Stimulated activated CD4-positive, alpha-beta T cell treated with anti-CD3 and anti-CD28 coated beads, TNF-alpha, amount 100 ng/mL, for 24 hours (primary cell): Measurements from ENCODE around the gene SRCIN1.
"Not testable (repeated sequence)": the region's sequence is repeated elsewhere in the genome, so short reads cannot be mapped to it uniquely, and the experiment has no call there.

Experiments
- DNase-seq, 3 experiments: peaks; one replicate each; pipeline ENCODE4 v3.0.0-alpha.2; 2020; ENCODE audit warnings: low read depth in 3 of 3

The SRCIN1 gene, protein sequence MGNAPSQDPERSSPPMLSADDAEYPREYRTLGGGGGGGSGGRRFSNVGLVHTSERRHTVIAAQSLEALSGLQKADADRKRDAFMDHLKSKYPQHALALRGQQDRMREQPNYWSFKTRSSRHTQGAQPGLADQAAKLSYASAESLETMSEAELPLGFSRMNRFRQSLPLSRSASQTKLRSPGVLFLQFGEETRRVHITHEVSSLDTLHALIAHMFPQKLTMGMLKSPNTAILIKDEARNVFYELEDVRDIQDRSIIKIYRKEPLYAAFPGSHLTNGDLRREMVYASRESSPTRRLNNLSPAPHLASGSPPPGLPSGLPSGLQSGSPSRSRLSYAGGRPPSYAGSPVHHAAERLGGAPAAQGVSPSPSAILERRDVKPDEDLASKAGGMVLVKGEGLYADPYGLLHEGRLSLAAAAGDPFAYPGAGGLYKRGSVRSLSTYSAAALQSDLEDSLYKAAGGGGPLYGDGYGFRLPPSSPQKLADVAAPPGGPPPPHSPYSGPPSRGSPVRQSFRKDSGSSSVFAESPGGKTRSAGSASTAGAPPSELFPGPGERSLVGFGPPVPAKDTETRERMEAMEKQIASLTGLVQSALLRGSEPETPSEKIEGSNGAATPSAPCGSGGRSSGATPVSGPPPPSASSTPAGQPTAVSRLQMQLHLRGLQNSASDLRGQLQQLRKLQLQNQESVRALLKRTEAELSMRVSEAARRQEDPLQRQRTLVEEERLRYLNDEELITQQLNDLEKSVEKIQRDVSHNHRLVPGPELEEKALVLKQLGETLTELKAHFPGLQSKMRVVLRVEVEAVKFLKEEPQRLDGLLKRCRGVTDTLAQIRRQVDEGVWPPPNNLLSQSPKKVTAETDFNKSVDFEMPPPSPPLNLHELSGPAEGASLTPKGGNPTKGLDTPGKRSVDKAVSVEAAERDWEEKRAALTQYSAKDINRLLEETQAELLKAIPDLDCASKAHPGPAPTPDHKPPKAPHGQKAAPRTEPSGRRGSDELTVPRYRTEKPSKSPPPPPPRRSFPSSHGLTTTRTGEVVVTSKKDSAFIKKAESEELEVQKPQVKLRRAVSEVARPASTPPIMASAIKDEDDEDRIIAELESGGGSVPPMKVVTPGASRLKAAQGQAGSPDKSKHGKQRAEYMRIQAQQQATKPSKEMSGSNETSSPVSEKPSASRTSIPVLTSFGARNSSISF

DNA sequence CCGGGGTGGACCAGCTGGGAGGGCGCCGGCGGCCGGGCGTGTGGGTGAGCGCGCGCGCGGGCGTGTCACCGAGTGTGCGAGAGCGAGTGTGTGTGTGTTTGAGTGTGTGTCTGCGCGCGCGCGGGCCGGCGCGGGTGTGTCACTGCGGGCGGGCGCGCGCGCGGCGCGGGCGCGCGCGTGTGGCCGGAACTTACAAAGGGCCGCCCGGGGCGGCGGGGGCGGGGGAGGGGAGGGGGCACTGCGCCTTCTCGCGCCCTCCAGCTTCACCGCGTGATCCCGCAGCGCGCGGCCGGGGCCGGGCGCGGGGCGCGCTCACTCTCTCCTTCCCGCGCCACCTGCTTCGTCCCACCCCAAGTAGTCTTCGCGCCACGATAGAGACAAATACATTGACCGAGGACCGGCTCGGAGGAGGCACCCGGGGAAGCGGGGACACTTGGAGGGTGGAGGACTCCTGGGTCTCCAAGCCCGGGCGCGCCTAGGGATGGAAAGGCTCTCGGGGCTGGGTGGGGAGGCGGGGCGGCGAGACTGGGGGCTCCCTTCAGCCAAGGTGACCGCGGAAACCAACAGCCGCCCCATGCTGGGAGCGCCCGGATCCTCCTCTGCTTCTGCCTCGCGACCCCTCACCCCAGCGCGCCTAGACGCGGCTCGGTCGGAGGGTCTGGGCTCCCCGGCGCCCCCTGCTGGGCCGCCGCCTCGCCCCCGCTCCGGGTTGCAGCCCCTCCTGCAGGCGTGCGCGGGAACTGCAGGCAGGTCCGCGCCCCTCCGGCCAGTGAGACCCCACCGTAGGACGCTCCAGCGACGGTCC, at the start of gene SRCIN1:
SRCIN1 (minus strand) TSS at position 112 of the 805 bp plus-strand sequence. CDS start 247 bp downstream, outside the sequence.
- peak in 2 of 3 experiments; percentile 23 to 62 for DNase-seq

DNA sequence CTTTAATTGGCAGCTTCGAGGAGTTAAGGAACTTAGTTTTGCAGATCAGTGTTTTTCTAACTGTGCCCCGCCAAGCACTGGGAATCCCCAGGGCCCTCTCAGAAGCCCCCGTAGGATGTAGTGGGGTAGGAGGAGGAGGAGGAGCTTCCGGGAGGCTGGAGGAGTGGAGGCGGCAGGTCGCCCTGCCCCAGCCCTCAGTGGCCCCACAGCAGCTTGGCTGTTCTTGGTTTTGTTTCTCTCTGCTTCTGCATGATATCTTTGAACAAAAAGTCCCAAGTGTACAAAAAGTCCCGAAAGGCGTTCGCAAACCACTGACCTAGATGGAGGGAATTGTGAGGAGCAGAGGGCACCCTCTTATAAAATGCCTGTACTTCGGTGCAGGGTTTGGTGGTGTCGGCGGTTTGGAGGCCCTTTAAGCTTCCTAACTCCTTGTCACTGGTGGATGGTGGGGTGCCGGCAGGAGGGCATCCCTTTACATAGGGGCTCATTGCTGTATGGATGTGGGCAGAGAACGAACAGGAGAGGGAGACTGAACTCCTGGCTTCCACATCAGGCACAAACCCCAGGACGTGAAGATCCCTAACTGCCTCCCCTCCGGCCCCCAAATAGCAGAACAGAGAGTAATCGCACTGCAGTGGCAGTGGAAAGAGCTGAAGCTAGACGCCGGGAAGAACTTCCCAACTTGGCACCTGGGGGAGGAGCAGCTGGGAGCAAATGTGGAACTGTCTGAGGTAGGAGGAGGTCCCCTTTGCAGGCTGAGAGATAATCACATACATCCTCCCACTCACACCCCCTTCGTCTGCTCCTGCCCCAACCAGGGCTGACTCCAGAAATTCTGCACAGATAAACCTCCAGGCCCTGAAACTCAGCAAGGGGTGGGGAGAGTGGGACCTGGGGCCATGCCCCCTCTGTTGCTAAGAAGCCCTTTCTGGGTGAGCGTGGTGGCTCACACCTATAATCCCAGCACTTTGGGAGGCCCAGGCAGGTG, 49.0 kb upstream of the SRCIN1 start:
- no peak for DNase-seq

DNA sequence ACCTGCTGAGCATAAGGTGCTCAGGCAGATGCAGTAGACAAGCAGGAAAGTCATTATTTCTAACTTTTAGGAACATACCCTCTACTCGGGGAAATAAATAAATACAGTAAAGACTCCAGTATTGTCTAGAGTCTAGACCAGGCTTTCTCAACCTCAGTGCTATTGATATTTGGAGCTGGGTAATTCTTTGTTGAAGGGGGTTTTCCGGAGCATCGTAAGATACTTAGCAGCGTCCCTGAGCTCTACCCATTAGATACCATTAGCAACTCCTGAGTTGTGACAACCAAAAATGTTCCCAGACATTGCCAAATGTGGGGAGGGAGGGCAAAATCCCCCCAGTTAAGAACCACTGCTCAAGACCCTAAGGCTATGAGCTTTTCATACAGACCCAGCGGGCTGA, 47.9 kb upstream of the SRCIN1 start:
- no peak for DNase-seq

DNA sequence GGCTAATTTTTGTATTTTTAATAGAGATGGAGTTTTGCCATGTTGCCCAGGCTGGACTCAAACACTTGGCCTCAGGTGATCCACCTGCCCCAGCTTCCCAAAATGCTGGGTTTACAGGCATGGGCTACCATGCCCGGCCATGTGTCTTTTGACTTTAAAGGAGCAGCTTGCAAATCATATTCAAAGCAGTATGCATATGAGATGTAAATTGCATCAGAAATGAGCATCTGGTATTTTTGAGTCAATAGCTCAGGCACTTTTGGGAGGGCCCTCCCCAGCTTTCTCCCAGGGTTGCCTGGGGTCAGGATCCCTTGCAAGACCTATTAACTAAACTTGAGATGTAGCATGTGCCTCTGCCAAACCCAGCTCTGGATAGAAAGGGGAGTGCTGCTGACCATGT, 47.5 kb upstream of the SRCIN1 start:
- DNase-seq = no peak

DNA sequence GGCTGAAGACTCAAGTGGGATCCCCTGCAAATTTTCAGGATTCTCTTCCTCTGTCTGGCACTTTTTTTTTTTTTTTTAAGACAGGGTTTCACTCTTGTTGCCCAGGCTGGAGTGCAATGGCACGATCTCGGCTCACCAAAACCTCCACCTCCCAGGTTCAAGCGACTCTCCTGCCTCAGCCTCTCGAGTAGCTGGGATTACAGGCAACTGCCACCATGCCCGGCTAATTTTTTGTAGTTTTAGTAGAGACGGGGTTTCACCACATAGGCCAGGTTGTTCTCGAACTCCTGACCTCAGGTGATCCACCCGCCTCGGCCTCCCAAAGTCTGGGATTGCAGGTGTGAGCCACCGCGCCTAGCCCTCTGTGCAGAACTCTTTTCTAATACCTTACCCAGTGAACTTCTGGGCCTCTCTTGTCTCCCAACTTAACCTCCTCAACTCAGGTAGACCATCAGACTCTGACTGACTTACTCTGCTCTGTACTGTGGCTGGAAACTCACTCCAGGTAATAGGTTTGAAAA, 45.0 kb upstream of the SRCIN1 start:
- DNase-seq = not testable (repeated sequence)

DNA sequence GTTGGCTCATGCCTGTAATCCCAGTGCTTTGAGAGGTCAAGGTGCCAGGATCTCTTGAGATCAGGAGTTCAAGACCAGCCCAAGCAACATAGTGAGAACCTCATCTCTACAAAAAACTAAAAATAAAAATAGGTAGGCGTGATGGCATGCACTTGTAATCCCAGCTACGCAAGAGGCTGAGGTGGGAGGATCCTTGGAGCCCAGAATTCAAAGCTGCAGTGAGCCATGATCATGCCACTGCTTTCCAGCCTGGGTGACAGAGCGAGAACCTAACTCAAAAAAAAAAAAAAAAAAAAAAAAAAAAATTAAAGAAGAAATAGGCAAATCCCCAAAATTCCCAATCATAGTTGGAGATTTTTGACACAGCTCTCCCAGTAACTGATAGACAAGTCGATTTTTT, 32.2 kb upstream of the SRCIN1 start:
- DNase-seq = no peak

DNA sequence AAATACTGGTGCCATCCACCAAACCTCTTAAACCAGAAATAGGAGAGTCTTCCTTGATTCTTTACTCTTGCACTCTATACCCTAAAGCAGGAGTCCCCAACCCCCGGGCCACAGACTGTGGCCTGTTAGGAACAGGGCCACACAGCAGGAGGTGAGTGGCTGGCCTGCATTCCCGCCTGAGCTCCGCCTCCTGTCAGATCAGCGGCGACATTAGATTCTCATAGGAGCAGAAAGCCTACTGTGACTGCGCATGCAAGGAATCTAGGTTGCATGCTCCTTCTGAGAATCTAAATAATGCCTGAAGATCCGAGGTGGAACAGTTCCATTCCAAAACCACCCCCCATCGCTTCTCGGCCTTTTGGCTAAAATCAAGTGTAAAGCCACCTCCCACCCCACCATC, 30.3 kb upstream of the SRCIN1 start:
- DNase-seq = no peak

DNA sequence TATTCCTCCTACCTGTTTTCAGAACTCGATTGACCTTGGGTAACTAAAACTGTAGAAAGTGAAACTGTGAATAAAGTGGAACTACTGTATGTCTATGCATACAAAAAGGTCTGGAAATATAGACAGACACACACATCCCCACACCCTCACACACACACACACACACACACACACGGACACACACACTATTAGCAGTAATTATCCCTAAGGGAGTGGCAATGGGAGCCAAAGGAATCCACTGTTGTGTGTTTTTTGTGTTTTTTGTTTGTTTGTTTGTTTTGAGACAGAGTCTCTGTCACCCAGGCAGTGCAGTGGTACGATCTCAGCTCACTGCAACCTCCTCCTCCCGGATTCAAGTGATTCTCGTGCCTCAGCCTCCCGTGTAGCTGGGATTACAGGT, 26.6 kb upstream of the SRCIN1 start:
- DNase-seq = no peak

DNA sequence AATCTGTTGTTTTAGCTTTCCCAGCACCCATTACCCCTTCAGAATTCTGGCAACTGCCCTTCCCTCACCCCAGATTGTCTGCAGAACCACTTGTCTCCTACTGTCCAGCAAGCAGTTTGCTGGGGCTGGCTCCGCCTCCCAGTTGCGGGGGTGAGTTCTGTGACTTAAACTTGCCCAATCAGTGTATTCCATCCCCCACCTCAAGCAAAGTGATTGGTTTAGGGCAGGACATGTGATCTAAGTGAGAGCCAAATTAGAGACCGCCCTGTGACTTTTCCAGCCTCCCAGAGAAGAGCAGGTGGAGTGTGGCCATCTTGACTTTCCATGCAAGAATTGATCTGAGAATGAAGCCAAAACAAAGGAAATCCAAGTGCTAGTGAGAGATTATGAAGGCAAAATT, 22.7 kb upstream of the SRCIN1 start:
- DNase-seq = no peak

DNA sequence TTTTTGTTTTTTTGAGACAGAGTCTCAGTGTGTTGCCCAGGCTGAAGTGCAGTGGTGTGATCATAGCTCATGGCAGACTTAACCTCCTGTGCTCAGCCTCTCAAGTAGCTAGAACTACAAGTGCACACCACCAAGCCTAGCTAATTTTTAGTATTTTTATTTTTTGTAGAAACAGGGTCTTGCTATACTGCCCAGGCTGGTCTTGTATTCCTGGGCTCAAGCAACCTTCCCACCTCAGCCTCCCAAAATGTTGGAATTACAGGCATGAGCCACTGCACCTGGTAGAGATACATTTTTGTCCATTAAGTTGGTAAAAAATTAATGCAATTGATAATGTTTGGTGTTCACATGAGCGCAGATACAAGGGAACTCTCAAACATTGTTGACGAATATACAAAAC, 22.2 kb upstream of the SRCIN1 start:
- DNase-seq = no peak

DNA sequence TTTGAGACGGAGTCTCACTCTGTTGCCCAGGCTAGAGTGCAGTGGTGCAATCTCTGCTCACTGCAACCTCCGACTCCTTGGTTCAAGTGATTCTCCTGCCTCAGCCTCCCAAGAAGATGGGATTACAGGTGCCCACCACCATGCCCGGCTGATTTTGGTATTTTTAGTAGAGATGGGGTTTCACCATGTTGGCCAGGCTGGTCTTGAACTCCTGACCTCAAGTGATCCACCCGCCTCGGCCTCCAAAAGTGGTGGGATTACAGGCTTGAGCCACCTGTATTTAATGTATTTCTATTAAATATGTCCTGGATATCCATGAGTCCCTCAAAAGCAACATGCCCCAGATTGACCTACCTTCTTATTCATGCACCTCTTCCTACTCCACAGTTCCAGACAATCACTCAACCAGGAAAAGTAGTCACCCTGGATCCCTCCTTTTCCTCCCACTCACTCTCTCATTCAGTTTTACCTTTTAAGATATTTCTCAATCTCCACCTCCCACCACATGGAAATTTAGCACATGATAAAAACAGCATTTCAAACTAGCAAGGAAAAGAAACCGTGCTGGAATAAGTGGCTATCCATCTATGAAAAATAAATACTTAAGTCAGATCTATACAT, 21.0 kb upstream of the SRCIN1 start:
- DNase-seq = not testable (repeated sequence)

DNA sequence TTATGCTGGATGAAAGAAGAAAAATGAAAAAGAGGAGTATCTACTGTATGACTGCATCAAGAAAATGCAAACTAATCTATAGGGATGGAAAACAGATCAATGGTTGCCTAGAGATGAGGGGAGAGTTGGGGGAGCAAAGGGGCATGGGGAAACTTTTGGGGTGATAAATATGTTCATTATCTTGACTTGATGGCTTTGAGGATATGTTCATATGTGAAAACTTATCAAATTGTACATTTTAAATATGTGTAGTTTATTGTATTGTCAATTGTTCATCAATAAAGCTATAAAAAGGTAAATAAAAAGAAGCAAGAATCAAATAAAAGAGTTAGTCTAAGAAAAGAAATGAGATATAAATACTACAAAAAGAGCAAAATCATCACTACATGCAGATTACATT, 19.7 kb upstream of the SRCIN1 start:
- DNase-seq = no peak

DNA sequence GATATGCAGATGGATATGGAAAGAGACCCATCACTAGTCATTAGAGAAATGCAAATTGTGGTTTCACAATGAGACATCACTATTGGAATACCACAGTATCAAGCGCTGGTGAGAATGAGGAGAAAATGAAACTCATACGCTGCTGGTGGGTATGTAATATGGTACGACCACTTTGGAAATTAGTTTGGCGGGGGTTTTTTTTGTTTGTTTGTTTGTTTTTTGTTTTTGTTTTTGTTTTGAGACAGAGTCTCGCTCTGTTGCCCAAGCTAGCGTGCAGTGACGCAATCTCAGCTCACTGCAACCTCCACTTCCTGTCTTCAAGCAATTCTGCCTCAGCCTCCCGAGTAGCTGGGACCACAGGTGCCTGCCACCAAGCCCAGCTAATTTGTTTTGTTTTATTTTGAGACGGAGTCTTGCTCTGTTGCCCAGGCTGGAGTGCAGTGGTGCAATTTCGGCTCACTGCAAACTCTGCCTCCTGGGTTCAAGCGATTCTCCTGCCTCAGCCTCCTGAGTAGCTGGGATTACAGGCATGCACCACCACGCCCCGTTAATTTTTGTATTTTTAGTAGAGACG, 19.1 kb upstream of the SRCIN1 start:
- not testable (repeated sequence) for DNase-seq

DNA sequence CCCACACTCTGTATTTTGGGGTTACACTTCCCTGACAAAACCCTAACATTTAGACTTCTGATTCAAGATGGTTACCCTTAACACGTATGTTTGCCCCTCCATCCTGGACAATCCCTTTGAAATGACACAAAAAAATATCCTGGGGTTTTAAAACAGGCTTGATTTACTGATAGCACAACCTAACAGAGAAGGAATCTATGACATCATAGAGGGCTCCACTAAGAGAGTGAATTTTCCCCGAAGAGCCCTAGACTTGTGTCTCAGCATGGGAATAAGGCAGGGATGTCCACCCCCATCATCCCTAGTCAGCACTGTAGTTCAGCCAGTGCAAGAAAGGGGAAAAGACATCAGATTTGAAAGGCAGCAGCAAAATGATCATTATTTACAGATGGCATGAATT, 15.8 kb upstream of the SRCIN1 start:
- no peak for DNase-seq

DNA sequence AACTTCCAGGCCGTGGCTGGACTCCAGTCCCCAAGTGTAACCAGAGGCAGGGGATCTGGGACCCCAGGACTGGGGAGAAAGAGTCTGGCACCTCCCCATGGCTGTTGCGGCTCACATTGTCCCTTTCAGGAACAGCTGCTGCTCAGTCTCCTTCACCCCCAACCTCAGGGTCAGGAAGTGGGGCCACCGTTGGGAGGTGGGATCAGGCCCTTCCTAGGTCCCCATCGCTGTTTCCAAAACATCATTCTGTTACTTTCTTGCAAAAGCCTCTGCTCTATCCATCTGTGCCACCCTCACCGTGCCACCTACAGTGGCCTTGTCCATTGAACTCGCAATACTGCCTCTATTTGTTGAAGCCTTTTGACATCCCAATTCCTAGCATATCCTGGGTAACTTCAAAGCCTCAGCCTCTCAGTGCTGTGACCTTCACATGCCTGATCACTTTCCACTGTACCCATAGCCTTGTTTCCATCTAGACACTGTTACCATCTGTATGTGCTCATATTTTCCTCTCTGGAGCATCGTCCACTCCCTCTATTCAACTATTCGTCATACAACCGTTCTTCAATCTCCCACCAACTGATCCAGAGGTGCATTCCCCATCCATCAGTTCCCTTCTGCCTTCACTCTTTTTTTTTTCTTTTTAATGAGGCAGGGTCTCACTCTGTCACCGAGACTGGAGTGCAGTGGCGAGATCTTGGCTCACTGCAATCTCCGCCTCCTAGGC, 15.0 kb upstream of the SRCIN1 start:
- no peak for DNase-seq

DNA sequence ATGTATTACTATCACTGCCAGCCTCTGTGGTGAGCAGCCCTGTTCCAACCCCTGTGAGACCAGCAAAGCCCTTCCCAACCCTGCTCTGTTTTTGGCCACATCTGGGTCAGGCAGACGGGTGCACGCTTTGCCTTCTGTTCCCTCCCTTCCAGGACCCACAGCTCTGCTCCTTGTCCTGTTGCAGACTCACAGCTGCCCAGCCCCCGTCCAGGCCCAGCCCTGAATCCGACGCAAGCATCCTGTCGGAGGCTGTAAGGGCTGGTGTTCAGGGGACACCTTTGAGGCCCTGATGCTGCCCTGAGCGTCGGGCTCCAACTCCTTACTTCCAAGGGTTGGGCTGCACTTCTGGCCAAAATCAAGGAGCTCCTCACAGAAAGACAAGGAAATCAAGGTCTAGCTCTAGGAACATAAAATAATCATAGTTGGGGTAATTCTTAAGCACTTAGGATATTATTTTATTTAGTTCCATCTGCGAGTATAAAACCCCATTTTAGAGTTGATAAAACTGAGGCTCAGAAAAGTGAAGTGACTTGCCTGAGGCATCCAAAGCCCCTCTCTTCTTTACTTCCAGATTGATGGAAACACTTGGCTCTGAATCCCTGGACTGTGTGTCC, 14.3 kb upstream of the SRCIN1 start:
- DNase-seq = no peak

DNA sequence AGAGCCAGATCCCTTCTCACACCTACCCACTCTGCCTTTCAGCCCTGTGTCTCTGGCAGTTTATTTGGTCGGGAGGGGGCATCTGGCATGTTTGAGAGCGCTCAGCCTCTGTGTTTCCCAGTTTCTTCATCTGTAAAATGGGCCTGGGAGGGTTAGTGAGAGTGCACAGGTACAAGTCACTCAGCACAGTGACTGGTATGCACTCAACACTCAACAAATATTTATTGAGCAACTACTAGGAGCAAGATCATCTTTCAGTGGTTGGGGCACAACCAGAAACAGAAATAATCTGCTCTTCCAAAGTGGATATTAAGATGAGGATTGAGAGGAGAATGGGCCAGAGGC, 13.7 kb upstream of the SRCIN1 start:
- no peak for DNase-seq
